Measurements from ENCODE around the gene TAL2.

DNA sequence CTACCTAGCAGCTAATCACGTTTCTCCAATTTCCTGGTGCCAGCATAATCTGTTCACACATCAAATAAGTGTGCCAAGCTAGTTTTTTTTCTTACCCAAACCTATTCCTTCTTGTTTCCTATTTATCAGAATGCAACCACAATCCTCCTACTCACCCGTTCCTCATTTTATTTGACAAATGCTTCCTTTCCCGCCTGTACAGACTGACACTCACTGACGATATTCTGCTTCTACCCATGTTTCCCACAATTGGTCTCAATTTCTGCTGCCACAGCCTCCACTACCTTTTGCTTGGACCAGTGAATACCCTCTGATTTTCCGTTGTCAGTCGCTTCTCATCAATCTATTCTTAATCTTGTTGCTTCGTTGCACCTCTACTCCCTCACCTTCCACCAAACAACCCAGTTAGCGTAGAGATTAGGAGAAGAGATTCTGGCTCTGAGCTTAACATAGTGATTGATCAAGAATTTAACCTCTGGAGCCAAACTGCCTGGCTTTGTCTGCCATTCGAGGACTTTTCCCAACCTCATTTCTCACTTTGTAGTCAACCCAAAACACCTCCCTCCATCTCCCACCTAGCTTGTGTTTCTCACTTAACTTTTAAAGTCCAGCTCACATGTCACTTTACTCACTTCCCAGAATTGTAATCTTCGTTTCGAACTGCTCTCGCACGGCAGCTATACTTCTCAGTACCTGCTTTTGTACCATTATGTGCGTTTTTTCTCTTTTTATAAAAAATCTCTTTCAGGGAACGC lies 31.4 kb downstream of the TAL2 start:
- TF ChIP-seq, protein P1, sequence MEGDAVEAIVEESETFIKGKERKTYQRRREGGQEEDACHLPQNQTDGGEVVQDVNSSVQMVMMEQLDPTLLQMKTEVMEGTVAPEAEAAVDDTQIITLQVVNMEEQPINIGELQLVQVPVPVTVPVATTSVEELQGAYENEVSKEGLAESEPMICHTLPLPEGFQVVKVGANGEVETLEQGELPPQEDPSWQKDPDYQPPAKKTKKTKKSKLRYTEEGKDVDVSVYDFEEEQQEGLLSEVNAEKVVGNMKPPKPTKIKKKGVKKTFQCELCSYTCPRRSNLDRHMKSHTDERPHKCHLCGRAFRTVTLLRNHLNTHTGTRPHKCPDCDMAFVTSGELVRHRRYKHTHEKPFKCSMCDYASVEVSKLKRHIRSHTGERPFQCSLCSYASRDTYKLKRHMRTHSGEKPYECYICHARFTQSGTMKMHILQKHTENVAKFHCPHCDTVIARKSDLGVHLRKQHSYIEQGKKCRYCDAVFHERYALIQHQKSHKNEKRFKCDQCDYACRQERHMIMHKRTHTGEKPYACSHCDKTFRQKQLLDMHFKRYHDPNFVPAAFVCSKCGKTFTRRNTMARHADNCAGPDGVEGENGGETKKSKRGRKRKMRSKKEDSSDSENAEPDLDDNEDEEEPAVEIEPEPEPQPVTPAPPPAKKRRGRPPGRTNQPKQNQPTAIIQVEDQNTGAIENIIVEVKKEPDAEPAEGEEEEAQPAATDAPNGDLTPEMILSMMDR (IDR thresholded peaks at IDR 0.05) = no peak
- no peak for TF ChIP-seq EZH2 (IDR thresholded peaks at IDR 0.05; ENCODE audit: borderline replicate concordance, insufficient read depth, low read depth, low read length, poor library complexity, severe bottlenecking)

All from B cell (primary cell).